ENCODE data around the gene TGM4. TPM values are rescaled to one million over a fixed set of nuclear protein-coding genes. Genes with fewer than 3 reads are reported as not detected.

Gene TGM4
- total and polyA plus RNA-seq, 9 of the 15 experiments (the other 6 are each of a cell fraction or from before 2014, with no cell fraction given), result not detected

DNA sequence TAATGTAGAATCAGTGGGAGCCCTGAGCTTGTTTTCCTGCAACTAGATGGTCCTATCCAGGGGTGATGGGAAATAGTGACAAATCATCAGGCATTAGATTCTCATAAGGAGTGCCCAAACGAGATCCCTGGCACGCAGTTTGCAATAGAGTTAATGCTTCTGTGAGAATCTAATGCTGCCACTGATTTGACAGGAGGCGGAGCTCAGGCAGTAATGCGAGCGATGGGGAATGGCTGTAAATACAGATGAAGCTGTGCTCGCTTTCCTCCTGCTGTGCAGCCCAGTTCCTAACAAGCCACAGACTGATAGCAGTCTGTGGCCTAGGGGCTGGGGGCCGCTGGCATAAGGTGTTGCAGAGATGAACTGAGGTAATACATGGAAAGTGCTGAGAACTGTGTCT, 41.0 kb upstream of the TGM4 start:
- ChIA-PET CTCF (ENCODE audit: low intra/inter-chr PET ratio) (no interaction called here), POLR2A (interaction anchor here (0.6 to 1.1 kb wide), 2 partner anchors 13 to 163 kb away, joined by 3 read pairs; no protein-coding TSS in a partner anchor)
- no peaks in the 10 kb centered on the region for H3K79me2 ChIP-seq (ENCODE audit: control insufficient read depth, insufficient read depth, low read length)
- no peak overlapping the region for H3K27ac ChIP-seq (ENCODE audit: extremely low read depth, low read depth, low read length)
- no peaks in the 10 kb centered on the region for H3K9me1 ChIP-seq (ENCODE audit: control insufficient read depth, insufficient read depth, low read length)
- FAIRE-seq (no peak), ATAC-seq (no peak), DNase-seq (ENCODE audit: extremely low read depth in 1 of 4, low spot score in 3 of 4) (no peak)
- peaks cover 74% of the 10 kb centered on the region for H3K36me3 ChIP-seq (ENCODE audit: control insufficient read depth, insufficient read depth, low read length)
- TF ChIP-seq ZNF707 (CRISPR knock-in tag; conservative IDR thresholded peaks at IDR 0.05), result no peak
- no peak for TF ChIP-seq ZFP30 (CRISPR knock-in tag; IDR thresholded peaks at IDR 0.05; ENCODE audit: borderline replicate concordance)
- TF ChIP-seq ZNF140 (CRISPR knock-in tag; IDR thresholded peaks at IDR 0.05), result no peak
- TF ChIP-seq STAG1 (CRISPR knock-in tag; IDR thresholded peaks at IDR 0.05; ENCODE audit: borderline replicate concordance), result no peak
- no peak for TF ChIP-seq HDAC2 (IDR thresholded peaks at IDR 0.05)
- TF ChIP-seq CREB1 (IDR thresholded peaks at IDR 0.05), result no peak
- no peak for TF ChIP-seq CREB1 (CRISPR knock-in tag; IDR thresholded peaks at IDR 0.05)
- no peak for TF ChIP-seq BRF1 (IDR thresholded peaks at IDR 0.05; ENCODE audit: borderline replicate concordance, extremely low read depth, insufficient read length)
- no peak for TF ChIP-seq ZNF561 (CRISPR knock-in tag; conservative IDR thresholded peaks at IDR 0.05)
- TF ChIP-seq SNRNP70 (optimal IDR thresholded peaks at IDR 0.05; ENCODE audit: low read depth, low read length), result no peak
- TF ChIP-seq RBM22 (IDR thresholded peaks at IDR 0.05; ENCODE audit: low read depth, low read length, poor library complexity, severe bottlenecking), result no peak
- TF ChIP-seq EGR1 (conservative IDR thresholded peaks at IDR 0.05), result no peak
- no TSS peak for BruUV-seq (replicated peaks)
- no peaks in the 10 kb centered on the region for H4K20me1 ChIP-seq (replicated peaks; ENCODE audit: control insufficient read depth, insufficient read depth, low read length)
- intact Hi-C loops (cut with micrococcal nuclease), result no loop called here
- no peak overlapping the region for H3K9ac ChIP-seq (ENCODE audit: insufficient read depth in 1 of 2, low read depth in 2 of 2, low read length in 2 of 2)
- H3K4me1 ChIP-seq (replicated peaks in 1 of 2; ENCODE audit: control insufficient read depth in 2 of 2, insufficient read depth in 2 of 2, low read length in 2 of 2), result no peaks in the 10 kb centered on the region
- no peaks in the 10 kb centered on the region for H3K27me3 ChIP-seq (ENCODE audit: control insufficient read depth in 2 of 2, insufficient read depth in 2 of 2, low read length in 2 of 2)
- WGBS (ENCODE audit: insufficient coverage, low coverage, missing lambda C conversion rate), result 99% methylated on average over 7 of the region's 7 CpGs
- H3K4me2 ChIP-seq (ENCODE audit: insufficient read depth, low read length), result no peak overlapping the region
- peaks cover 4% of the 10 kb centered on the region for H3K9me3 ChIP-seq (replicated peaks; ENCODE audit: control insufficient read depth, insufficient read depth, low read depth, low read length)
- in situ Hi-C loops (cut with MboI), result no loop called here
- no peak overlapping the region for H2AFZ ChIP-seq (ENCODE audit: low read depth, low read length)
- no peak overlapping the region for H3K4me3 ChIP-seq
